Measurements from ENCODE around the gene FAT4. TPM values are rescaled to one million over a fixed set of nuclear protein-coding genes. Genes with fewer than 3 reads are reported as not detected.

FAT4 gene
- total RNA-seq, 1 experiment from 2014 or later: 0.71 TPM

DNA sequence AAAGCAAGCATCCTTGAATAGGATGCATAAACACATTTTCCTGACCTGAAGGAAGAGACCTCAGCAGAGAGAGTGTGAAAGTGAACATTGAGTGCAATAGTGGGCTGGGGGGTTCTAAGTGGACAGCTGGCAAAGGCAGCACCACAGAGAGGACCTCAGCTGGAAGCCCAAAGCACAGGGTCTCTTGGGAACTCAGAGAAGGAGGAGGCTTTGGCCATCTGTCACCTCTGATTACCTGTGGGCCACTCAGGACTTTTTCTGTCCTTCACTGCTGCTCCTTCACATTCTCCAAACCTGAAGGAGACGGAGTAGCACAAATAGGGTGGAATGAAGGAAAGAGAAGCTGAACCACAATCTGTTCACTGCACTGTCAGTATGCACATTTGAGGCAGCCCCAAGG, 37.9 kb upstream of the FAT4 start:
- ChIA-PET POLR2A (no interaction called here), RAD21 (ENCODE audit: low non-redundant PET in 1 of 2, low total read pairs in 2 of 2, uncharacterized antibody in 2 of 2, unreplicated experiment in 2 of 2) (no interaction called here), CTCF (no interaction called here)
- Histone ChIP-seq H4K20me1 (ENCODE audit: insufficient read depth) (no peaks in the 10 kb centered on the region), H3K4me2 (ENCODE audit: low read length) (no peak overlapping the region), H3K4me3 (replicated peaks in 1 of 2; ENCODE audit: low read depth in 1 of 2, low read length in 2 of 2) (no peak overlapping the region), H3K4me1 (ENCODE audit: control insufficient read depth in 1 of 2, insufficient read depth in 2 of 2, low read length in 2 of 2) (no peaks in the 10 kb centered on the region), H3K27ac (ENCODE audit: low read depth, low read length) (no peak overlapping the region), H3K36me3 (ENCODE audit: control insufficient read depth in 1 of 2, insufficient read depth in 2 of 2, low read length in 2 of 2) (no peaks in the 10 kb centered on the region), H3K9me2 (ENCODE audit: insufficient read depth) (no peaks in the 10 kb centered on the region), H3K79me2 (ENCODE audit: insufficient read depth, low read length) (no peaks in the 10 kb centered on the region), H3K9ac (ENCODE audit: low read length) (no peak overlapping the region), H3K9me3 (ENCODE audit: control insufficient read depth in 1 of 2, insufficient read depth in 1 of 2, low read depth in 1 of 2, low read length in 2 of 2) (no peaks in the 10 kb centered on the region), H3K27me3 (ENCODE audit: insufficient read depth, low read length) (no peaks in the 10 kb centered on the region), H2AFZ (ENCODE audit: low read depth, low read length, poor library complexity, severe bottlenecking) (no peak overlapping the region)
- no peak for ATAC-seq
- BruUV-seq (replicated peaks): no TSS peak
- no peak for DNase-seq (ENCODE audit: low read depth, low spot score)
- TF ChIP-seq, protein P1, sequence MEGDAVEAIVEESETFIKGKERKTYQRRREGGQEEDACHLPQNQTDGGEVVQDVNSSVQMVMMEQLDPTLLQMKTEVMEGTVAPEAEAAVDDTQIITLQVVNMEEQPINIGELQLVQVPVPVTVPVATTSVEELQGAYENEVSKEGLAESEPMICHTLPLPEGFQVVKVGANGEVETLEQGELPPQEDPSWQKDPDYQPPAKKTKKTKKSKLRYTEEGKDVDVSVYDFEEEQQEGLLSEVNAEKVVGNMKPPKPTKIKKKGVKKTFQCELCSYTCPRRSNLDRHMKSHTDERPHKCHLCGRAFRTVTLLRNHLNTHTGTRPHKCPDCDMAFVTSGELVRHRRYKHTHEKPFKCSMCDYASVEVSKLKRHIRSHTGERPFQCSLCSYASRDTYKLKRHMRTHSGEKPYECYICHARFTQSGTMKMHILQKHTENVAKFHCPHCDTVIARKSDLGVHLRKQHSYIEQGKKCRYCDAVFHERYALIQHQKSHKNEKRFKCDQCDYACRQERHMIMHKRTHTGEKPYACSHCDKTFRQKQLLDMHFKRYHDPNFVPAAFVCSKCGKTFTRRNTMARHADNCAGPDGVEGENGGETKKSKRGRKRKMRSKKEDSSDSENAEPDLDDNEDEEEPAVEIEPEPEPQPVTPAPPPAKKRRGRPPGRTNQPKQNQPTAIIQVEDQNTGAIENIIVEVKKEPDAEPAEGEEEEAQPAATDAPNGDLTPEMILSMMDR (IDR thresholded peaks at IDR 0.05 in 2 of 3, conservative IDR thresholded peaks at IDR 0.05 in 1 of 3; ENCODE audit: borderline replicate concordance in 1 of 3, insufficient read depth in 1 of 3, low read depth in 2 of 3, low read length in 2 of 3): no peak
- TF ChIP-seq TCF7L2 (IDR thresholded peaks at IDR 0.05; ENCODE audit: borderline replicate concordance, extremely low read depth, insufficient read depth, insufficient read length) (no peak), ELF1 (IDR thresholded peaks at IDR 0.05; ENCODE audit: borderline replicate concordance, low read depth) (no peak), SIN3A (IDR thresholded peaks at IDR 0.05; ENCODE audit: low read depth) (no peak), CBX3 (IDR thresholded peaks at IDR 0.05; ENCODE audit: low read depth) (no peak), EGR1 (IDR thresholded peaks at IDR 0.05; ENCODE audit: low read depth) (no peak), POLR2AphosphoS5 (IDR thresholded peaks at IDR 0.05; ENCODE audit: low read depth, low read length) (no peak), POLR2A (IDR thresholded peaks at IDR 0.05; ENCODE audit: borderline replicate concordance, extremely low read depth, insufficient read depth, insufficient read length) (no peak), EZH2phosphoT487 (IDR thresholded peaks at IDR 0.05; ENCODE audit: borderline replicate concordance) (no peak), FOSL1 (IDR thresholded peaks at IDR 0.05; ENCODE audit: low read depth) (no peak), ZNF274 (IDR thresholded peaks at IDR 0.05; ENCODE audit: low read depth, low read length) (no peak), SRF (IDR thresholded peaks at IDR 0.05; ENCODE audit: low read depth) (no peak), EZH2 (IDR thresholded peaks at IDR 0.05) (no peak)
- TF ChIP-seq, protein P2, sequence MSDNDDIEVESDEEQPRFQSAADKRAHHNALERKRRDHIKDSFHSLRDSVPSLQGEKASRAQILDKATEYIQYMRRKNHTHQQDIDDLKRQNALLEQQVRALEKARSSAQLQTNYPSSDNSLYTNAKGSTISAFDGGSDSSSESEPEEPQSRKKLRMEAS (IDR thresholded peaks at IDR 0.05): no peak
- intact Hi-C loops (cut with micrococcal nuclease): no loop called here

All from HCT116 (cell line).